SW 1271 (cell line): ENCODE results near the gene SLC17A9.
A peak's percentile ranks its signal among the peaks of the same experiment; 100 is the strongest.

Experiments used
- DNase-seq, 2 experiments: peaks; one replicate each; lab custom pipeline; 2025; lab: John Stamatoyannopoulos, UW

SLC17A9 gene

GRCh38 chr20:62938105-62938888 is 14.2 kb upstream of the SLC17A9 start, which contains the start of gene GID8:
TSS of gene GID8 (plus strand) at chr20:62938147. CDS start at chr20:62941503, 3,356 bp downstream.
- peak in 1 of 2 experiments; percentile 42 for DNase-seq

GRCh38 chr20:62940875-62941274 is 11.6 kb upstream of the SLC17A9 start:
- no peak for DNase-seq

- DNase-seq, result no peak
Observed at GRCh38 chr20:62941792-62942191, 10.7 kb upstream of the SLC17A9 start.

- no peak for DNase-seq
Observed at GRCh38 chr20:62942456-62942855, 10.1 kb upstream of the SLC17A9 start.

GRCh38 chr20:62943396-62943795 is 9.1 kb upstream of the SLC17A9 start:
- DNase-seq, result no peak

- DNase-seq, result no peak
Observed at GRCh38 chr20:62944184-62944583, 8.3 kb upstream of the SLC17A9 start.

GRCh38 chr20:62944746-62945145 is 7.8 kb upstream of the SLC17A9 start:
- no peak for DNase-seq

GRCh38 chr20:62945771-62946339 is 6.7 kb upstream of the SLC17A9 start:
- no peak for DNase-seq

- DNase-seq, result no peak
Observed at GRCh38 chr20:62946918-62947317, 5.6 kb upstream of the SLC17A9 start.

- no peak for DNase-seq
Observed at GRCh38 chr20:62947532-62948300, 4.8 kb upstream of the SLC17A9 start.

GRCh38 chr20:62949153-62949821 is 3.2 kb upstream of the SLC17A9 start:
- DNase-seq, result no peak

- DNase-seq, result no peak
Observed at GRCh38 chr20:62949962-62950361, 2.5 kb upstream of the SLC17A9 start.

GRCh38 chr20:62950741-62951140 is 1.8 kb upstream of the SLC17A9 start:
- no peak for DNase-seq

- no peak for DNase-seq
Observed at GRCh38 chr20:62951143-62951895, 1.2 kb upstream of the SLC17A9 start.

GRCh38 chr20:62951896-62952372 is 575 bp upstream of the SLC17A9 start:
- no peak for DNase-seq

- no peak for DNase-seq
Observed at GRCh38 chr20:62952968-62953838, 694 bp downstream of the SLC17A9 start.

- DNase-seq, result no peak
Observed at GRCh38 chr20:62953839-62954703, 1.6 kb downstream of the SLC17A9 start.

- no peak for DNase-seq
Observed at GRCh38 chr20:62955519-62956386, 3.2 kb downstream of the SLC17A9 start.
